Choroid plexus epithelial cell (primary cell): ENCODE measurements around the gene LGALS1.
A peak's percentile ranks its signal among the peaks of the same experiment; 100 is the strongest.
"Not testable (repeated sequence)": the region's sequence is repeated elsewhere in the genome, so short reads cannot be mapped to it uniquely, and the experiment has no call there.

Experiments used
- DNase-seq: peaks from one replicate; pipeline ENCODE4 v3.0.0-alpha.2; 2010; ENCODE audit warnings: low read depth
- H3K4me3 ChIP-seq: 2 replicates; pipeline ENCODE4 v1.5.1; 2011; ENCODE audit warnings: low read depth, mild to moderate bottlenecking, control low read depth, low read length, moderate library complexity
- TF ChIP-seq, protein P1 (sequence below): conservative IDR thresholded peaks from 2 replicates; pipeline ENCODE4 v1.5.1; 2011; ENCODE audit warnings: low read depth, mild to moderate bottlenecking, control low read depth, inconsistent platforms, low read length, moderate library complexity

Gene LGALS1

DNA sequence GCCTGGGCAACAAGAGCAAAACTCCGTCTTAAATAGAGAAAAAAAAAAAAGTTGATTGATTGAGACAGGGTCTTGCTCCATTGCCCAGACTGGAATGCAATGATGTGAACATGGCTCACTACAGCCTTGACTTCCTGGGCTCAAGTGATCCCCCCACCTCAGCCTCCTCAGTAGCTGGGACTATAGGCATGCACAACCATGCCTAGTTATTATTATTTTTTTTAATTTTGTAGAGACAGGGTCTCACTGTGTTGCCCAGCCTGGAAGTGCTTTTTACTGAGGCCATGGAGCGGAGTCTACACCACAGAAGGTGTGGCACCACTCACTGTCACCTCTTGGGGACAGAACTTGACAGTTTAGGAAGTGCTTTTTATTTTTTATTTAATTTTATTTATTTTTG is 39.2 kb downstream of the LGALS1 start:
- TF ChIP-seq, protein P1, sequence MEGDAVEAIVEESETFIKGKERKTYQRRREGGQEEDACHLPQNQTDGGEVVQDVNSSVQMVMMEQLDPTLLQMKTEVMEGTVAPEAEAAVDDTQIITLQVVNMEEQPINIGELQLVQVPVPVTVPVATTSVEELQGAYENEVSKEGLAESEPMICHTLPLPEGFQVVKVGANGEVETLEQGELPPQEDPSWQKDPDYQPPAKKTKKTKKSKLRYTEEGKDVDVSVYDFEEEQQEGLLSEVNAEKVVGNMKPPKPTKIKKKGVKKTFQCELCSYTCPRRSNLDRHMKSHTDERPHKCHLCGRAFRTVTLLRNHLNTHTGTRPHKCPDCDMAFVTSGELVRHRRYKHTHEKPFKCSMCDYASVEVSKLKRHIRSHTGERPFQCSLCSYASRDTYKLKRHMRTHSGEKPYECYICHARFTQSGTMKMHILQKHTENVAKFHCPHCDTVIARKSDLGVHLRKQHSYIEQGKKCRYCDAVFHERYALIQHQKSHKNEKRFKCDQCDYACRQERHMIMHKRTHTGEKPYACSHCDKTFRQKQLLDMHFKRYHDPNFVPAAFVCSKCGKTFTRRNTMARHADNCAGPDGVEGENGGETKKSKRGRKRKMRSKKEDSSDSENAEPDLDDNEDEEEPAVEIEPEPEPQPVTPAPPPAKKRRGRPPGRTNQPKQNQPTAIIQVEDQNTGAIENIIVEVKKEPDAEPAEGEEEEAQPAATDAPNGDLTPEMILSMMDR = no peak
- H3K4me3 ChIP-seq = no peak overlapping the region
- no peak for DNase-seq

DNA sequence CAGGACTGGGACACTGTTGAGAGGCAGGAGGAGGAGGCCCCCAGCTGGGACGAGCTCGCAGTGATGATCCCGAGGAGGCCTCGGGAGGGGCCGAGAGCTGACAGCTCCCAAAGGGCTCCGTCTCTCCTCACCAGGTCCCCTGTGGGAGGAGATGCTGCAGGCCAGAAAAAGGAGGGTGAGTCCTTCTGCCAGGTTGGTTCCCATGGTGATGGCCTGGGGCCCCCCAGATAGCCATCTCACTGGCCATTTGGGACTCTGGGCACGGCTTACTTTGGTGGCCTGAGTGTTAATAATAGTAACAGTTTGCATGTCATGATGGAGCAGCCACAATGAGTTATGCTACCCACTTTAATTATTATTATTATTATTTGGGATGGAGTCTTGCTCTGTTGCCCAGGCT is 40.3 kb downstream of the LGALS1 start:
- TF ChIP-seq, protein P1 = no peak
- no peak overlapping the region for H3K4me3 ChIP-seq
- no peak for DNase-seq

DNA sequence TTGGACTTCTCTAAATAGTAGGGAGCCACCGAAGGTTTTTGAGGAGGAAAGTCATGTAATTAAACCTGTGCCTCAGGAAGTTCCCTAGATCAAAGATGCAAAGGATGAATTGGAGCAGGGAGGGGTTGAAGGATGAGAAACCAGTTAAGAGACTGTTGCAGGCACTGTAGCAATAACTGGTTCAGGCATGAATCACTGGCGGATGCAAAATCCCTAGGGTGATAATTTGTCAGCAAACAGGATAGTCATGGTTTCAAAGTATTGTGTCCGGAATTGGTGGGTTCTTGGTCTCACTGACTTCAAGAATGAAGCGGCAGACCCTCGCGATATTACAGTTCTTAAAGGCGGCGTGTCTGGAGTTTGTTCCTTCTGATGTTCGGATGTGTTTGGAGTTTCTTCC is 41.3 kb downstream of the LGALS1 start:
- no peak overlapping the region for H3K4me3 ChIP-seq
- DNase-seq = peak; percentile 67
- TF ChIP-seq, protein P1 = no peak

GRCh38 chr22:37717235-37717634 is 41.8 kb downstream of the LGALS1 start:
- DNase-seq, H3K4me3 ChIP-seq: not testable (repeated sequence)

DNA sequence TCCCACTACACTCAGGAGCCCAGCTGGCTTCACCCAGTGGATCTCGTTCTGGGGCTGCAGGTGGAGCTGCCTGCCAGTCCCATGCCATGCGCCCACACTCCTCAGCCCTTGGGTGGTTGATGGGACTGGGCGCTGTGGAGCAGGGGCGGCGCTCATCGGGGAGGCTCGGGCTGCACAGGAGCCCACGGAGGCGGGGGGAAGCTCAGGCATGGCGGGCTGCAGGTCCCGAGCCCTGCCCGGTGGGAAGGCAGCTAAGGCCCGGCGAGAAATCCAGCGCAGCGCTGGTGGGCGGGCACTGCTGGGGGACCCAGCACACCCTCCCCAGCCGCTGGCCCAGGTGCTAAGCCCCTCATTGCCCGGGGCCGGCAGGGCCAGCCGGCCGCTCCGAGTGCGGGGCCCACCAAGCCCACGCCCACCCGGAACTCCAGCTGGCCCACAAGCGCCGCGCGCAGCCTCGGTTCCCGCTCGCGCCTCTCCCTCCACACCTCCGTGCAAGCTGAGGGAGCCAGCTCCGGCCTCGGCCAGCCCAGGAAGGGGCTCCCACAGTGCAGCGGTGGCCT is 42.4 kb downstream of the LGALS1 start:
- not testable (repeated sequence) for DNase-seq, H3K4me3 ChIP-seq

GRCh38 chr22:37725551-37726240 is 50.3 kb downstream of the LGALS1 start:
- TF ChIP-seq, protein P1 = no peak
- no peak overlapping the region for H3K4me3 ChIP-seq
- no peak for DNase-seq

- peak; percentile 62 for DNase-seq
- no peak overlapping the region for H3K4me3 ChIP-seq
- TF ChIP-seq, protein P1 = peak; percentile 44
Measured at GRCh38 chr22:37726241-37726887, 50.9 kb downstream of the LGALS1 start.

DNA sequence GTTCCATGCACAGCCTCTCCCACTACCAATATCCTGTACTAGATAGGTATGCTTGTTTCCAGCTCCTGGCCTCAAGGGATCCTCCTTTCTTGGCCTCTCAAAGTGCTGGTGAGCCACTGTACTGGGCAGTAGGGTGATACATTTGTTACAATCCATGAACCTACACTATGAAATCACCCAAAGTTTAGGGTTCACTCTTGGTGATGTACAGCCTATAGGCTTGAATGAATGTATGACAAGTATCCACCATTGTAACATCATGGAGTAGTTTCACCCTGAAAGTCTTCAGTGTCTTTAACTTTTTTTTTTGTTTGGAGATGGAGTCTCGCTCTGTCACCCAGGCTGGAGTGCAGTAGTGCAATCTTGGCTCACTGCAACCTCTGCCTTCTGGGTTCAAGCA is 53.2 kb downstream of the LGALS1 start:
- DNase-seq = no peak
- H3K4me3 ChIP-seq = no peak overlapping the region
- TF ChIP-seq, protein P1 = no peak
